Skin of body (tissue), 2 donors: Measurements from ENCODE around the gene SPATA25. TPM values are rescaled to one million over a fixed set of nuclear protein-coding genes. Genes with fewer than 3 reads are reported as not detected.
"Not testable (repeated sequence)": the region's sequence is repeated elsewhere in the genome, so short reads cannot be mapped to it uniquely, and the experiment has no call there.

Source experiments
- DNase-seq: peaks from one replicate; lab custom pipeline; 2025; lab: John Stamatoyannopoulos, UW
- total RNA-seq: library from RNA; depleted of rRNA; stranded (reverse); fragments of >200 nt; gene quantifications from one replicate; pipeline ENCODE4 v1.2.3, GENCODE V29; 2014

SPATA25 gene
- total RNA-seq, 1 donor from 2014 or later, result 0.69 TPM

DNA sequence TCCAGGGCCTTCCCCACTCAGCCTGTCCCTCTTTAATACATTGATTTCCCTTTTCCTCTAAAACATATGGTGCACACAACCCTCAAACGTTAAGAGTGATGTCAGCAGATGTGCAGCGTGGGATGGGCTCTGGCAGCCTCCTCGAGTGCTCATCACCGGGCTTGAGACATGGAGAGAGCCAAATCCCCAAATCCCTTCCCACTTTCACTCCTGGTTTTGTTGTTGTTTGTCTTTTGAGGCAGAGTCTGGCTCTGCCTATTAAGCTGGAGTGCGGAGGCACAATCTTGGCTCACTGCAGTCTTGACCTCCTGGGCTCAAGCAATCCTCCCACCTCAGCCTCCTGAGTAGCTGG is 30.3 kb upstream of the SPATA25 start:
- DNase-seq, result peak; percentile 89

DNA sequence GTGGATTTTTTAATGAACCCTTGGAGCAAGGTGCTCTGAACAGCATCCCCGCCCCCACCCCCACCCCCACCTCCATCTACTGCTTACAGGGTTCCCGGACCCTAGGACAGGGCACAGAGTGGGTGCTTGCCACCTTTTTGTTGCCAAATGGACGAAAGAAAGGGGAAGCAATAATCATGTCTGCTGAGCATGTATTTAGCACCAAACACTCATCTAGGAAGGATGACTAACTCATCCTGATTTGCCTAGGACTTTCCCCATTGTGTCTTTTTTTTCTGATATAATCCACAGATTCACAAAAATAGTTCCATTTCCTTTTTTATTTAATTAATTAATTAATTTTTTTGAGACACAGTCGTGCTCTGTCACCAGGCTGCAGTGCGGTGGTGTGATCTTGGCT is 25.7 kb upstream of the SPATA25 start:
- DNase-seq, result no peak

- no peak for DNase-seq
Measured at GRCh38 chr20:45912344-45912682, 24.9 kb upstream of the SPATA25 start.

DNA sequence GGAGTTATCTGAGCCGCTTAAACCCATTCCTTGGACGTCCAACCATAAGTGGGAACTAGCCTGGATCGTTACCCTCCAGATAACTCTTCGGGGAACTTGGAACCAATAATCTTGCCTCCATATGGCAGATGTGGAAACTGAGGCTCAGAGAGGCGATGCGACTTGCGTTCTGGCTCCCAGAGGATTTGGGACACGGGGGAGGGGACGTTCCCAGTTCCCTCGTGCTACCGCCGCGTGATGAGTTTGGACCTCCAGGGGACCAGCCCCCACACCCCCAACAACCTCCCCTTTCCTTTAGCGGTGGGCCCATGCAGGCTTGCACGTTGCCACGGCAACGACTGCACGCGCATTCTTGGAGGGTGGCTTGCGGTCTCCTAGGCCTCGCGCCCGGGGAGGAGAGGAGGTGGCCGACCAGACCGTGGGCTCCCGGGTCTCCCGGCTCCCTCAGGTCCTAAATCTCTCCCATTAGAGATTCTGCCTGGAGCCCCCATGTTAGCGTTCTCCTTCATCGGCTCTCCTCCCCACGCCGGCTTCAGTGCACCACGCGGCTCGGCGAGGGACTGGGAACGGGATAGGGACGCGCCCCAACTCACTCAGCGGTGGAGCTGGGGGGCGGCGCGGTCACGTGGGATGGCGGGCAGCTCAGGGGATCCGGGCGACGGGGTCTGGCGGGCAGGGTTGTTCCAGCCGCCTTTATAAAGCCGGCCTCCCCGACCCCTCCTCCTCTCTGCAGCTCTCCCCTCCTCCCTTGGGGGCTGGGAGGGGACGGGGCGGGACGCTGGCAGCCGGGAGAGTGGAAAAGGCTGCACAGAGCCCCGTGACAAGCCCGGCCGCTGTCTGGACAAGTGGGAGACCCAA is 24.3 kb upstream of the SPATA25 start, which contains the start of gene PLTP:
TSS of gene PLTP (minus strand) at position 670 of the 858 bp plus-strand sequence. CDS start 703 bp downstream, outside the sequence.
- DNase-seq, result peak; percentile 51

DNA sequence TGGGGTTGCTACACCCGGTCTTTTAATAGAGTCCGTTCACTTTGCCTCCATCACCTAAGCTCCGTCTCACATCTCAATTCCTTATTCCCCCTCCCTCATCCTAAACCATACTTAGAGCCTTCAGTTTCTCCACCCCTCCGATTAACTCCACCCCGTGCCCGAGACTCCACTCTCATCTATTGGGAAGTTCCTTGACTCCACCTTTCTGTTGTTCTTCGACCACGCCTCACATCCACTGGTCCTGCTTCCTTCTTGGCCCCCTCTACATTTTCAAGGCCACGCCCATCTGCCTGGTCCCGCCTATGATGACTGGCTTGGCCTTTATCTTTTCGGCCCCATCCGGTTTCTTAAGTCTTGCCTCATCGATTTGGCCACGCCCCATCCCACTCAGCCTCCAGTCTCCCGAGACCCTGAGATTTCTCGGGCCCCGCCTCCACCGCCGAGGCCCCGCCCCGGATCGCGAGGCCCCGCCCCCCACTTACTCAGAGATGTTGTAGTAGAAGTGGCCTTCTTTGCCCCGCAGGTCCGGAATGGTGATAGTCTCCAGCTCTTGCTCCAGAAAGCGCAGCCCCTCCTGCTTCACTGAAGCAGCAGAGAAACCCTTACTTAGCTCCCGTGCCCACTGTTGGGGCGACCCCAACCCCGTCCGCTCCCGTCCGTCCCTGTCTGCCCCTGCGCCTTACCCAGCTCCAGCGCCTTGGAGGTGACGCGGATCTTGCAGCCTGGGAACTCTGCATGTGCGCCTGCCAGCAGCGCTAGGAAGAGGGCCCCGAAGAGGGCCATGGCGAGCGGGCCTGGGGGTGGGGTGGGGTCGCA is 23.5 kb upstream of the SPATA25 start:
- DNase-seq, result peak; percentile 95

GRCh38 chr20:45909817-45910669 is 22.6 kb upstream of the SPATA25 start:
- DNase-seq, result no peak

- no peak for DNase-seq
Measured at GRCh38 chr20:45909336-45909808, 21.9 kb upstream of the SPATA25 start.

DNA sequence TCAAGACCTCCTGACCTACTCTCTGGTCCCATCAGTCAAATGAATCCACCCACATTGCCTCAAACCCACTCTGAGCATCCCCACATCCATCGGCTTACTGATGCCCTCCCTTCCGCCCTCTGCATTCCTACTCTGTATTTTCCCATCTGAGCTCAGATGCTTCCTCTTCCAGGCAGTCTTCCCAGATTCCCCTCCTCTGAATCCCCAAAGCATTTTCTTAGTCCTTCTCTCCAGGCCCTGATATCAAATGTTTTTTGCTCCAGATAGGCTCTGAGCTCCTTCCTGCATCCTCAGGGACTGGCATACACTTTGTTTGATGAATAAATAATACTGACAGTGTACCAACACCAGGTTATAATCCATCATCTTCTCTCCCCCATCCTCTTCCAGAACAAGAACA is 20.7 kb upstream of the SPATA25 start:
- DNase-seq, result no peak

GRCh38 chr20:45907219-45907948 is 20.0 kb upstream of the SPATA25 start:
- no peak for DNase-seq

DNA sequence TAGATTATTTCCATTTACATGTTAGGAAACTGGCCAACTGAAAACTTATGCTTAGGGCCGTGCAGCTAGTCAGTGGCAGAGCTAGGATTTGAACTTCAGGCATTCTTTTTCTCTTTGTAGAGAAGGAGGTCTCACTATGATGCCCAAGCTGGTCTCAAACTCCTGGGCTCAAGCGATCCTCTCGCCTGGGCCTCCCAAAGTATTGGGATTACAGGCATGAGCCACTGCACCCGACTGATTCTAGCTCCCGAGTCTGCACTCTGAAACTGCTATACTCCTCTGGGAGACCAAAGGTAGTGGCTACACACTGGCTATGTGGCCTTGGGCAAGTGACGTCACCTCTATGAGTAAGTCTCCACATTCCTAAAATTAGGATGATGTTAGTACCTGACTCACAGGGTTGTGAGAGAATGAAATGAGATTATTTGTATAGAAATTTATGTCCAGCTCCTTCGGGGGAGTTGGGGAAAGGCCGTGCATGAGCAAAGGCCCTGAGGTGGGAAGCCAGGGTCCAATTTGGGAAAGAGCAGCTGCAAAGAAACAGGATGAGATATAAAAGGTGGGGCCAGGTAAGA is 18.2 kb upstream of the SPATA25 start:
- no peak for DNase-seq

- no peak for DNase-seq
Measured at GRCh38 chr20:45904583-45905504, 17.4 kb upstream of the SPATA25 start.

- DNase-seq, result no peak
Measured at GRCh38 chr20:45902199-45902701, 14.8 kb upstream of the SPATA25 start.

GRCh38 chr20:45901332-45901731 is 13.9 kb upstream of the SPATA25 start:
- not testable (repeated sequence) for DNase-seq

- no peak for DNase-seq
Measured at GRCh38 chr20:45899046-45899835, 11.8 kb upstream of the SPATA25 start.

DNA sequence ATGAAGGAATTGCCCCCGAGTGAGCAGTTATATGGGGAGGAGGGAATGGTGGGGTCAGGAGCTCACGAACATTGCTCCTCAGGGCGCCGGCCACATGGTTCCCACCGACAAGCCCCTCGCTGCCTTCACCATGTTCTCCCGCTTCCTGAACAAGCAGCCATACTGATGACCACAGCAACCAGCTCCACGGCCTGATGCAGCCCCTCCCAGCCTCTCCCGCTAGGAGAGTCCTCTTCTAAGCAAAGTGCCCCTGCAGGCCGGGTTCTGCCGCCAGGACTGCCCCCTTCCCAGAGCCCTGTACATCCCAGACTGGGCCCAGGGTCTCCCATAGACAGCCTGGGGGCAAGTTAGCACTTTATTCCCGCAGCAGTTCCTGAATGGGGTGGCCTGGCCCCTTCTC is 10.9 kb upstream of the SPATA25 start:
- no peak for DNase-seq

DNA sequence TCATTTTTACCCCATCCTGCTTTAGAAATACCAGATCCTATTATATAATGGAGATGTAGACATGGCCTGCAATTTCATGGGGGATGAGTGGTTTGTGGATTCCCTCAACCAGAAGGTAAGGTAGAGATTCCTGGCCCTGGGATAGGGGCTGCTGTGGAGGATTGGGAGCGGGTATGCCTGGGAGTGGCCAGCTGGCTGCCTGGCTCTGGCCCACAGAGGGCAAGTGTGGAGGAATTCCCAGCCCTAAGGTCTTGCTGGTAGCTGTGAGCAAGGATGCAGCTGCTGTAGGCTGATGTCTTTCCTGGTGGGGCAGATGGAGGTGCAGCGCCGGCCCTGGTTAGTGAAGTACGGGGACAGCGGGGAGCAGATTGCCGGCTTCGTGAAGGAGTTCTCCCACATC is 10.3 kb upstream of the SPATA25 start:
- DNase-seq, result no peak

DNA sequence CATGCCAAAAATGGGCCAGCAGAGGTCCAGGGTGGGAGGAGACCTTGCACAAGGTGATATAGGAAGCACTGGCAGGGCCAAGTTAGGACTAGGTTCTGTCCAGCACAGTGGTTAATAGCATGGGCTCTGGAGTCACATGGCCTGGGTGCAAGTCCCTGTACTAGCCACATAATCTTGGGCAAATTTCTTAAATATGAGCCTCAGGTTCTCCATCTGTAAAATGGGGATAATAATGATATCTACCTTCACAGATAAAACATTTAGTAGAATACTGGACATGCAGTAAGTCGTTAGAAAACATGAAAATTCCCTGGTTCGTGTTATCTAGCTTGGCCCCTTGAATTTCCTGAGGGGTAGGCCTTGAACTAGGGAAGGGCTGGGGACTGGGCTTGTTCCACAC is 9.9 kb upstream of the SPATA25 start:
- DNase-seq, result no peak

DNA sequence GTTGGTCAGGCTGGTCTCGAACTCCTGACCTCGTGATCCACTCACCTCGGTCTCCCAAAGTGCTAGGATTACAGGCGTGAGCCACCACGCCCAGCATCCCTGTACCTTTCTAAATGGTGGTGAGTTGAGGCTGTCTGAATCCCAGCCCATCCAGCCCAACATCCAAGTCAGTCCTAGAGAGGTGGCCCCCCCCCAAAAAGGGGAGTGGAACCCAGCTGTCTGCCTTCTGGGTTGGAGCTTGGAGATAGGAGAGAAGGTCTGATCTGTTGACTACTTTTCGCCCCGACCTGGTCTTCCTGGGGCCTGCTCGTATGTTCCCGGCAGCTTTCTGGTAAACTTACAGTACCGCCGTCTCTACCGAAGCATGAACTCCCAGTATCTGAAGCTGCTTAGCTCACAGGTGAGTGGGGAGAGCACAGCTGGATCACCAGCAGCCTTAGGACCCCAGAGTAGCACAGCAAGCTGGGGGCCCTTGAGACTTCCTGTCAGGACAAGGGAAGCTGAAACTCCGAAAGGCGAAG is 9.3 kb upstream of the SPATA25 start:
- DNase-seq, result no peak
